RCC 7860 (cell line): ENCODE measurements around the gene FIBP.

Experiments
- DNase-seq: peaks from one replicate; pipeline ENCODE4 v3.0.0-alpha.2; 2015; ENCODE audit warnings: low spot score
- FAIRE-seq: peaks from 2 replicates; lab custom pipeline; 2012; peaks lifted over from hg19 to GRCh38; lab: Jason Lieb, UNC

Gene FIBP

DNA sequence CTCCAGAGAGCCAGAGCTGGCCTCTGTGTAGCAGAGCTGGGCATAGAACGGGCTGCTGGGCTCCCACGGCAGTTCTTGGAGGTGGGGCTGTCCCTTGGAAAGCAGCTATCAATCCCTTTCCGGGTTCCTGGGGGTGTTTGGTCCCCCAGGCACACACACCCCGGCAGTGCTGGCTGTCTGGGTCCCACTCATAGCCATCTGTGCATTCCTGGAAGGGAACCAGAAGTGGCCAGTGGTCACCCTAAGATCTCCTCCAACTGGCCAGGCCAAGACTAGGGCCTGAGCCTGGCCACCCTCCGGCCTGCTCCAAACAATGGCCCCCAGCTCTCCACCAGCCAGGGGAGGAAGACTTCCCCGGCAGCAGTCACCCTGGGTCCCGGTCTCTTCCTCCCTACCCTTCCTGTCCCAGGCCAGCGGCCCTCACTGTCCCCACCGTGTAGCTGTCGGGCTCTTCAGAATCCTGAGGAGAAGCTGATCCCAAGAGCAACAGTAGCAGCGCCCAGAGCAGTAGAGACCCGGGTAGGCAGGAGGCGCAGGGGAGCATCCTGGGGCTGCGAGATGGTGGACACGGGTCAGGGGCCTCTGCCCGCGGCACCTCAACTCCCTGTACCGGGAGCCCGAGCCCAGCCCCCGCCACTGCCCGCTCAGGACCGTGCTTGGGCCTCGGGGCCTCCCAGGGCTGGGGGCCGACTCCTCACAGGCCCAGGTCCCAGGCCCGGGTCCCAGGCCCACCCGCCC, 16.3 kb downstream of the FIBP start:
- FAIRE-seq (no peak), DNase-seq (no peak)

DNA sequence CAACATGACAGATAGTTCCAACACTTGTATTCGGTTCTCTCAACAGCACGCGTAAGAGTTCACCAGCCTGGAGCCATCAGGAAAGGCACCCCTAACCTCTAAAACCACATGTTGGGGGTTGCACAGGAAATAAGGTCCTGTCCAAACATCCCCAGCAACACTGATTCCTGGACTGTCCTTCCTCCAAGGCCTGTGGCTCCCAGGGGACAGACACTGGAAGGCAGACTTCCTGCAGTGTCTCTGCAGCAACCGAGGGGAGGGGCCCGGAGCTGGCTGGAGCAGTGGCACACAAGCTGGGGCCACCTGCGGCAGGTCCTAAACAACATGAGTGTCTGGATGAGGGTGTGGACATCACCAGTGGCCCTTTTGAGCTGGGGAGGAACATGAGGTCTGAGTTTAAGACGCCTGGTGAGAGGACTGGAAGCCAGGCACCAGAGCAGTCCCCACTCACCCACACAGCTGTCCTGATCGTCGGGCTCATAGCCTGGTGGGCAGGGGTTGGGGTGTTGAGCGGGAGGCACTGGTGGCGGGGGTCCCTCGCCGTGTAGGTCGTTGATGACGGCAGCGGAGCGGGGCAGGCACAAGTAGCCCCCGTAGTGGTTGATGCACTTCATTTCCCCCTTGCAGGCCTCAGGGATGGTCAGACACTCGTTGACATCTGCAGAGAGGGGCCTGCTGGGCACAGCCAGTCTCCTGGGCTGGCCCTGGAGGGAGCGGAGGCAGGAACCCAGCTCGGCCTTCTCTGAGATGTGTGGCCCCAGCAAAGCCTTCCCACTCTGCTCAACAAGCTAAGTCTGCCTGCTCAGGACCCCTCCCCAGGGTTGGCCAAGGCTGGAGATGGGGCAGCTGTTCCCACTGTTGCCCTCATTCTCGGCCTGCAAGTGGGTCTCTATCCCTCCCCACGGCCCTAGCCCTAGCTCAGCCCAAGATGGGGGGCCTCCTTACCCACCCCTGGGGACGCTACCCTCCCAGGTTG, 17.3 kb downstream of the FIBP start:
- FAIRE-seq, result no peak
- DNase-seq, result no peak

DNA sequence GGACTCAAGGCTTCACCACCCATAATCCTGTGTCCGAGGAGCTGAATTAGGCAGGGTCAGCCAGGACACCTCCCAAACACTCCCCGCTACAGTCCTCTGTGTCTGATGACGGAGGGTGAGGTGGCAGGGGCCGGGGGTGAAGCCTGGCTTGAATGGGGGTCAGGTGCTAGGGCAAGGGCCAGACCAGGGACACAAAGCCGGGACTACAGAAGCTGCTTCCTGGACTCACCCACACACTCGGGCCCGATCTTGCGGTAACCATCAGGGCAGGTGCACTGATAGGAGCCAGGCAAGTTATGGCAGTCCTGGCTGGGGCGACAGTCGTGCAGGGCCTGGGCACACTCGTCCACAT, 18.0 kb downstream of the FIBP start:
- FAIRE-seq (no peak), DNase-seq (no peak)

DNA sequence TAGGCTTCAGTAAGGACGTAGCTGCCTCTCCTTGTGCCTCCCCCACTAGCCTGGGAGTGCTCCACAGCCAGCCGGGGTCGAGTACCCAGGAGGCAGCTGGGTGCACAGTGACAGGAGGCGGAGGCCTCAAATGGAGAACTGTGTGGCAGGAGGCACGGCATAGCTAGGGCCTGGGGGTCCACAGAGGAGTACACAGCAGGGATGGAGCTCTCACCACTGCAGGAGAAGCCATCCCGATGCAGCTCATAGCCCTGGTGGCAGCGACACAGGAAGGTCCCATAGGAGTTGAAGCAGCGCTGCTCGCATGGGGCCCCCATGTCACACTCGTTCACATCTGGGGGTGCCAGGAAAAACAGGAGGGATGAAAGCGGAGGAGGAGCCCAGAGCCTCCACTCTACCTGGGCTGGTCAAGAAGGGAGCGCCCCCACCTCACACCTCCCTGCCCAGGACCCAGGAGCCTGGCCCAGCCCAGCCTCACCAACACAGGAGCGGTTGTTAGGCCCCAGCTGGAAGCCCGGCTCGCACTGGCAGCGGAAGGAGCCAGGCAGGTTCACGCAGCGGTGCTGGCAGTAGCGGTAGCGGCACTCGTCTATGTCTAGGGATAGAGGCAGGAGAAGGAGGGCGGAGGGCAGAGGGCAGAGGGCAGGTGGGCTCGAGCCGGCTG, 18.5 kb downstream of the FIBP start:
- DNase-seq, result no peak

DNA sequence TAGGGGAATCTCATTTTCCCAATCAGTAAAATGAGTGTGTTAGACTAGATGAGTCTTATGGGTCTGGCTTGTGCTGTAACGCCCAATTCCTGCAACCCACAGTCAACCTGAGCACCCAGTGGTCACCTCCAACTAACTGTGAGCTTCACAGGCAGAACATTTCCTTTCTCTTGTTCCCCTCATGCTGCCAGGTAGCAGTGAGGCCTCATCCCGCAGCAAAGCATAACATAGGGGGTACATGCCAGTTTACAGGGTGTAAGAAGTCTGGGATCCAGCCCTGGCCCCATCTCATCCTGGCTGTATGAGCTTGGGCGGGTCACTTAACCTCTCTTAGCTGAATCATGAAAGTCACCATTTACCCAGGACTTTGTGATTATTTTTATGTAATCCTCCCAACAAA, 19.4 kb downstream of the FIBP start:
- FAIRE-seq (no peak), DNase-seq (no peak)

More for the DNA sequence above, 18.5 kb downstream of the FIBP start:
- FAIRE-seq, result no peak

DNA sequence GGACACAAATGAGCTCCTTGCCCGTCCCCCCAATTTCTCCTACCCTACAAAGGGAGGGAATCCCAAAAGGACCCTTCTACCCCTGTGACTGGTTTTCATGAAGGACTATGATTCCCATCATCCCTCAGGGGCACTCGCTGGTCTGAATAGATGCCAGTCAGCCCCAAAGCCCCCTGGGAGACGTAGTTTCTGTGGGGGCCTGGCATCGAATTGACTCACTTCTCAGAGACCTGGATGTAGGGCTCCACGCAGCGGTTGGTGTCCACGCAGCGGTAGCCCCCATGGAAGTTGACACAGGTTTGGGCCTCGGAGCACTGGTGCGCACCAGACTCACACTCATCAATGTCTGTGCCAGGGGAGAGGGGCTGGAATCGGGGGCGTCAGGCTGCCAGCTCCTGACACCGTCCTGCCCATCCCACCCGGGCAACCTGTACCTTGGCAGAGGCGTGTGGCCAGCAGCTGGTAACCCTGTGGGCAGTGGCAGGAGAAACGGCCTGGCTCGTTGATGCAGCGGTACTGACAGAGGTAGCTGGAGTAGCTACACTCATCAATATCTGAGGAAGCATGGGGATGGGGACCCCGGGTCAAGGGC, 20.1 kb downstream of the FIBP start:
- no peak for FAIRE-seq

DNA sequence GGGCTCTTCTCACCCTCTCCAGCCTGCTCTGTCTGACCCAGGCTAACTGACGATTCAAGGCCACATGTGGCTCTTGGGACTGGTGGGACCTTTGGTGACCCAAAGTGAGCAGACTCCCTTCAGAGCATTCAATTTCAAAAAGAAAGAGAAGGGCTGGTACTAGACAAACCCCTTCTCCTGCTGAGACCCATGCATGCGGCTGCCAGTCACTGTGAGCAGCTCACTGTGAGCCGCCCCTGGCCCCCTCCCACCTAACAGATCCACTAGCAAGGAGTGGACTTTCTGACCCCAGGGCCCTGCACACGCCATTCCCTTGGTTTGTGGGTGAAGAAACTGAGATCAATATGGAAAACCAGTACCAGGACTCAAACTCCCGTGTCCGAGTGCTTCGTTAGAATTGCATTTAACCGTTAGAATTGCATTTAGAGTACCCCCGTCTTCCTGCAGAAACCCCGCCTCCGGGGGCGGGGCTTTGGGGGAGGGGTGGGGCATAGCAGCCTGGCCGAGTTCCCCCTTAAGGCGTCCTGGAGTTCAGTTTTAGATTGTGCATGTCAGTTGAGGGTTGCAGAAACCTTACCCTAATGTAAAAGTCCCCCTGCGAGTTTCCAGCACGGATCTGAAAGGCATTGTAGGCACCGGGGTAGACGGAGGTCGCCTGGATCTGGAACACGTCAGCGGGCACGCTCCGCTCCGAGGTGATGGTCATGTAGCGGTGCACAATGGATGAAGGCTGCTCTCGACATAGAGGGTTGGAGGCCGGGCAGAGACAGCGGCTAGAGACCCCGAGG, 20.8 kb downstream of the FIBP start:
- no peak for DNase-seq
- no peak for FAIRE-seq

More for the DNA sequence above, 20.1 kb downstream of the FIBP start:
- no peak for DNase-seq

DNA sequence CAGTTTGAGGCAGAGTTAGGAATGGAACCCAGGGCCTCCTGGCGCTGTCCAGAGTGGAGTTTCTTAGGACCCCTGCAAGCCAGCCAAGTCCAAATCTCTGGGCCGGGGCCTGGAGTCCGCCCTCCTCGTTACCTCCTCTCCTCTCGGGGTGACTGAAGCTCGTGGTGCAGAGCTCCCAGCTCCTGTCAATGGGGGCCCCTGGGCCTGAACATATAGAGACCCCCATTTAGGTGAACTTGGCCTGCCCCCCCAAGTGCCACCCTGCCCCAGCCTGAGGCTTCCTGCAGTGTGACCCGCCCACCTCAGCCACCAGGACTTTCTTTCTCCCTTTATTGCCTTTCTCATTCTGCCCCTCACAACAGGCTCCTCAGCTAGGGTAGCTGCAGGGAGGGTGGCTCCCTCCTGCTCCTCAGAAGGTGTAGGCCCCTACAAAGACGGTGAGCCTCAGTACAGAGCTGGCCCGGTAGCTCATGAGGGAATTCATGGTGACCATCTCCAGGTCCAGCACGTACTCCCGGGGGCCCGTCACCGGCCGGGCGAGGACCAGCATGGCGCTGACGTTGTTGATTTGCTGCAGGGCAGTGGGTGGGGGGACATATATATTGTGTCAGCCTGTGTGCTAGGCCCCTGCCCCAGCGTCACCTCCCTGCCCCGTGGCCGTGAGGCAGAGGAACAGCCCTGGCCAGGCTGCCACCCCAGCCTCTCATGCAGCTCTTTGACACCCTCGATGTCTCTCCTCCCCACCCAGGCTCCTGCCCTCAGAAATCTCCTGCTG, 21.6 kb downstream of the FIBP start:
- DNase-seq, result no peak
- FAIRE-seq, result no peak

DNA sequence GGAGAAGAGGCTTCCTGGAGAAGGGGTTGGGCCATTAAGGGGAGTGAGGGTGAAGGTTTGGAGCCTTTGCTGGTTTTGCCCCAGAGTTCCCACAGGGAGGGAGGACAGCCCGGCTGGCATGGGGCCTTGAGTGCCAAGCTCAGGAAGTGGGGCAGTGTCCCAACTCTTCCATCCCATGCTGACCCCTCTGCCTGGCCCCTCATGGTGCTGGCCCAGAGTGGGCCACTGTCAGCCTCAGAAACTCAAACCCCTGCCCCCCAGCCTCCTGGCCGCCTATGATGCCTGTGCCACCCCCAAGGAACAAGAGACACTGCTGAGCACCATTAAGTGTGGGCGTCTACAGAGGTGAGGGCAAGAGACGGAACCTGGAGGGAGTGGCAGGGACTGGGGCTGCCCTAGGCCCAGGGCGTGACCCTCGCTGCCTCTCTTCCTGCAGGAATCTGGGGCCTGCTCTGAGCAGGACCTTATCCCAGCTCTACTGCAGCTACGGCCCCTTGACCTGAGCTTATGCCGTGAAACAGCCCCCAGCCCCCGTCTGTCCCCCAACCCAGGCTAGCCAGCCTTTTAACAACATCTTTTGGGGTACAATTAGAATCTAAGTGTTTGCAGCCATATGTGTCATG, 22.6 kb downstream of the FIBP start:
- no peak for FAIRE-seq

DNA sequence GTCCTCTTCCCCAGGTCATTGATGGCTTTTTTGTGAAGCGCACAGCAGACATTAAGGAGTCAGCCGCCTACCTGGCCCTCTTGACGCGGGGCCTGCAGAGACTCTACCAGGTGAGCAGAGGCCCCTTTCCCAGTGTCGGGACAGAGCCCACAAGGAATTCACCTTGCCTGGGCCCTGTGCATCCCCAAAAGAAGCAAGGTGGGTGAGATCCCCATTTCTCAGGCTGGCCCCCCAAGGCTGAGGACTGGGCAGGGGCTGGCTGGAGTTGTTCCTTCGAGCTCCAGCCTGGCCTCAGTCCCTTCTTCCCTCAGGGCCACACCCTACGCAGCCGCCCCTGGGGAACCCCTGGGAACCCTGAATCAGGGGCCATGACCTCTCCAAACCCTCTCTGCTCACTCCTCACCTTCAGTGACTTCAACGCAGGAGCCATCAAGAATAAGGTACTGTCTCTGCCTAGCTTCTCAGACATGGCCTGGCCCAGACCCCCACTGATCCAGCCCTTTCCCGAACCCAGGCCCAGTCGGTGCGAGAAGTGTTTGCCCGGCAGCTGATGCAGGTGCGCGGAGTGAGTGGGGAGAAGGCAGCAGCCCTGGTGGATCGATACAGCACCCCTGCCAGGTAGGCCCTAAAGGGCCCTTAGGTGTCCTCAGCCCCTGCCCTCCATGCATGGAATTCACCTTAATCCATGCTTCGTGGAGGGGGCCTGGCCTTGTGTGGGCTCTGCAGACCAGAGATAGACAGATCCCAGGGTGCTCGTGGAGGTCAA, 23.4 kb downstream of the FIBP start:
- no peak for DNase-seq
- FAIRE-seq, result no peak

More for the DNA sequence above, 22.6 kb downstream of the FIBP start:
- no peak for DNase-seq

DNA sequence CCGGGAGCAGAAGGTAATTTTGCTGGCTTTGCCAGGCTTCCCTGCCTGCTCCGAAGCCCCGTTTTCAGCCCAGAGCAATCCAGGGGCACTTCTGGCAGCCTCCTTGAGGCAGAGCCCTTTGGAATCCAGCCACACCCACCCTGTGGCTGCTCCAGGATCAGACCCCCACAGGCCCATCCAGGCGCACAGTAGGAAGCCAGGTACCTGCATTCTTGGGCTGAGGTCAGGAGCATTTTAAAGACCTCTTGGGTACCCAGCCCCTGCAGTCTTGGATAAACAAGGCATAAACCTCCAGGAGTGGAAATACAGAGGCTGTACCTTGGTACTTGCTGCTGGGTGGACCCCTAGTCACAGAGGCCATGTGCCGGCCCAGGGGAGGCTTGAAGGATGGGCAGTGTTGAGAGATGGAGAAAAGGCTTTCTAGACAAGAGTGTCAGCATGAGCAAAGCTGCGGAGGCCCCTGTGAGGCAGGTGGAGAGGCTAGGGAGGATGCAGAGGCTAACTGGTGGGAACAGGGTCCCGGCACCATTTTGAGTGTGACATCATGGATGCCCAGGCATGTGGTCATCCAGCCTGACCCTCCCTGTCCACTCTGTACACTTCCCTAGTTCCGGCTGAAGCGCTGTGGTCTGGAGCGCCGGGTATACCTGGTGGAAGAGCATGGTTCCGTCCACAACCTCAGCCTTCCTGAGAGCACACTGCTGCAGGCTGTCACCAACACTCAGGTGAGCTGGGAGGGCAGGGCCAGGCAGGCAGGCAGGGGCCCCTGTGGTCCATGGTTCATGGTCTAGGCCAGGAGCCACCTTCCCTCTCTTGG, 24.2 kb downstream of the FIBP start:
- FAIRE-seq (no peak), DNase-seq (no peak)

DNA sequence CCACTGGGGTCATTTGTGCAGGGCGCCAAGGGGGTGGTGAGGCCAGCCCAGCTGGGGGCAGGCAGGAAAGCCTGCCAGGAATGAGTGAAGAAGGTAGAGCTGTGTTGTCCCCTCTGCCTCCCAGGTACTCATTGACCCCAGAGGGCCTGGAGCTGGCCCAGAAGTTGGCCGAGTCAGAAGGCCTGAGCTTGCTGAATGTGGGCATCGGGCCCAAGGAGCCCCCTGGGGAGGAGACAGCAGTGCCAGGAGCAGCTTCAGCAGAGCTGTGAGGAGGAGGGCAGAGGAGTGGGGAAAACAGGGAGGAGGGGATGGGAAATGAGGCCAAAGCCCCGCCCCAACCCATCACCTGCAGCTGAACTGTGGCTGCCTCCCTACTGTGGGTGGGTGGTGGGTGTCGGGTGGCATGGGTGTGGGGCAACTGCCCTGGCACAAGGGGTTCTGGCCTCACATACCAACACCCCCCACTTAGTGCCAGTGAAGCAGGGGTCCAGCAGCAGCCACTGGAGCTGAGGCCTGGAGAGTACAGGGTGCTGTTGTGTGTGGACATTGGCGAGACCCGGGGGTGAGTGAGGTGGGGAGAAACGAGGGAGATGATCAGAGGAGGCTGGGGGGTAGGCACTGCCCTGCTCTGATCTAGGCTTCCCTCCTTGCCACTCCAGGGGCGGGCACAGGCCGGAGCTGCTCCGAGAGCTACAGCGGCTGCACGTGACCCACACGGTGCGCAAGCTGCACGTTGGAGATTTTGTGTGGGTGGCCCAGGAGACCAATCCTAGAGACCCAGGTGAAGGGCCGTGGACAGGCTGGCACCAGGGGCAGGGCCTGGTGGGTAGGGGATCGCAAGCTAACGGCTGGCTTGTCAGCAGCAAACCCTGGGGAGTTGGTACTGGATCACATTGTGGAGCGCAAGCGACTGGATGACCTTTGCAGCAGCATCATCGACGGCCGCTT, 25.1 kb downstream of the FIBP start:
- FAIRE-seq, result no peak
- DNase-seq, result no peak

DNA sequence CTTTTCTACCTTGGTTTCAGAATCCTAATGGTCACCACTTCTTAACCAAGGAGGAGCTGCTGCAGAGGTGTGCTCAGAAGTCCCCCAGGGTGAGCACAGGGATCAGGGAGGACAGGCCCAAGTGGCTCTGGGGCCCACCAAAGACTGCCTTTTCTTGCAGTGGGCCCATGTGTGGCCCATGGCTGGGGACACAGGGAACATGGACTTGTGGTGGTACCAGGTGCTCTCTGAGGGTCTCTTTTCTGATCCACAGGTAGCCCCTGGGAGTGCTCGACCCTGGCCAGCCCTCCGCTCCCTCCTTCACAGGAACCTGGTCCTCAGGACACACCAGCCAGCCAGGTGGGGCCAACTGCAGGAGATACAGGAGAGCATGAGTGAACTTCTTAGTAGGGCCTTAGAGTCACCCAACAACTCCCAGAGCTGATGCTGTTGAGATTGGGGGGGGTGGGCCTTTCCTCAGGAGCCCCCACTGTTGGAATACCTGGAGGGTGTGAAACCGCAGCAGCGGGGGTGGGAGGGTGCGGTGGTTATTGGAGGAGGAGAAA, 26.0 kb downstream of the FIBP start:
- DNase-seq (no peak), FAIRE-seq (no peak)

DNA sequence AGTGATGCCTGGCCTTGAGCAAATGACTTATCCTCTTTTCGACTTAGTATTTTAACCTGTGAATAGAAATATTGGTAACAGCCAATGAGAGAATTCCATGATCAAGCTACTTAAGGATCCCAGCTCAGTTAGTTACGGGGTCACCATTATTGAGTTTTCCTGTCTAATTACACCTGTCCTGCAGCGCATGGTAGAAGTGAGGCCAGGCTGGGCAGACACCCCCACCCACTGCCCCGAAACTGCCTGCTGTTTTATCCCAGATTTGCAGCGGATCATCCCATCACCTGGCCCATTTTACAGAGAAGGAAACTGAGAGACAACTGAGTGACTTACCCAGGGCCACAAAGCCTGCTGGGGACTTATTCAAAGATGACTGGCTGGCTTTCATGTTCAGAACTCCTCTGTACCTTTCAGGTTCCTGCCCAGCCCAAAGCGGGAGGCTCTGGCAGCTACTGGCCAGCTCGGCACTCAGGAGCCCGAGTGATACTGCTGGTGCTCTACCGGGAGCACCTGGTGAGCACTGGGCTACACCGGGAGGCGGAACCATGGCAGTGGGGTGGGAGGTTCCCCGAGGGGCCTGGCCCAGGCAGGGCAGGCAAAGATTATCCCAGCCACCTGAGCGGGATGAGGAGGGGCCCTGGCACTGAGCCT, 26.6 kb downstream of the FIBP start:
- FAIRE-seq (no peak), DNase-seq (no peak)

DNA sequence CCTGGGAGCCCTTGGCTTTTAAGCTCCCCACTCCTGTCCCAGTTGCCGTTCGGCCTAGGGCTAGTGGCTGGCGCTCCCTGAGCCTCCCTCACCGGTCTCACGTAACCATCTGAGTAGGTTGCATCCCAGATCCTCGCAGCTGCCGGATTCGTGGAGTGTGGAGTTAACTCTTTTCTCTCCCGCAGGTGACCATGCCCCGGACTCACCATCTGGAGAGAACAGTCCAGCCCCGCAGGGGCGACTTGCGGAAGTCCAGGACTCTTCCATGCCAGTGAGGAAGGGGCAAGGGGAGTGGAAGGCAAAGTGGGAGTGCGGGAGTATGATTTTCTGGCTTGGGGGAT, 27.1 kb downstream of the FIBP start:
- DNase-seq, result no peak
- FAIRE-seq, result no peak
